Right lobe of liver (tissue), 6 donors: ENCODE results near the gene IGSF21. TPM values are rescaled to one million over a fixed set of nuclear protein-coding genes. Genes with fewer than 3 reads are reported as not detected.
A peak's percentile ranks its signal among the peaks of the same experiment; 100 is the strongest.

Experiments used
- ATAC-seq, 4 donors: fragments of 200-7000 bp; cut with Tn5 transposase; one replicate each; pipeline ENCODE4 v1.9.1; 2020; ENCODE audit warnings: mild to moderate bottlenecking in 4 of 4, moderate library complexity in 4 of 4
- DNase-seq, 3 donors: peaks; one replicate each; pipeline ENCODE4 v3.0.0-alpha.2; 2020
- H3K27ac ChIP-seq, 3 donors: fragments of 200-600 bp; one replicate each; pipeline ENCODE4 v1.8.0; 2022
- H3K27me3 ChIP-seq, 2 donors: fragments of 200-600 bp; one replicate each; pipeline ENCODE4 v1.8.0; 2022
- H3K36me3 ChIP-seq, 4 donors: fragments of 200-600 bp; sonication (generic) in 1 of 4; one replicate each; pipeline versions ENCODE4 v1.5.1 to v1.8.0; 2017 to 2022; ENCODE audit warnings: control low read depth in 1 of 4
- H3K4me1 ChIP-seq, 4 donors: fragments of 200-600 bp; sonication (generic) in 1 of 4; one replicate each; pipeline versions ENCODE4 v1.5.1 to v1.8.0; 2017 to 2022; ENCODE audit warnings: control low read depth in 1 of 4
- H3K4me3 ChIP-seq, 3 donors: fragments of 200-600 bp; one replicate each; pipeline ENCODE4 v1.8.0; 2022
- H3K9me3 ChIP-seq, 4 donors: fragments of 200-600 bp; sonication (generic) in 1 of 4; one replicate each; pipeline versions ENCODE4 v1.5.1 to v1.8.0; 2017 to 2022; ENCODE audit warnings: control low read depth in 1 of 4
- CTCF ChIP-seq, 4 donors: fragments of 200-600 bp in 3 of 4; fragments of 450-650 bp in 1 of 4; IDR thresholded peaks; one replicate each; pipeline versions ENCODE4 v1.5.1 to v1.8.0; 2016 to 2022; ENCODE audit warnings: antibody characterized with exemption in 4 of 4, mild to moderate bottlenecking in 2 of 4
- POLR2A ChIP-seq: fragments of 450-650 bp; IDR thresholded peaks from one replicate; pipeline ENCODE4 v1.6.1; 2017; ENCODE audit warnings: antibody characterized with exemption, mild to moderate bottlenecking
- WGBS: methylation state at CpG from one replicate; pipeline ENCODE4 v1.1.6; 2018; ENCODE audit warnings: low coverage, low lambda C conversion rate; ENCODE audit not compliant: insufficient coverage; ENCODE audit errors: missing lambda C conversion rate; 5-methylcytosine and 5-hydroxymethylcytosine counted together
- intact Hi-C, 2 donors: fragments of 100-400 bp; cut with DNase I; formaldehyde crosslinking; loops; one replicate each; pipeline versions ENCODE4 v1.11.2 to v1.14.1; 2022
- total RNA-seq, 6 experiments: library from RNA; depleted of rRNA in 2 of 6; stranded (reverse); fragments of >200 nt in 2 of 6; fragmentation: NEBNext Ultra II Directional in 3 of 6; extraction: Animal tissue kit (Norgen Biotek cat#: 25700) in 3 of 6; gene quantifications; one replicate each; pipeline versions ENCODE4 v1.1.0 to v1.2.4, GENCODE V29; 2016 to 2023
- donor health status: DM: no; HTN: yes; CAD: no.
- donor health status: DM: no; HTN: no; CAD: no.
- donor health status: DM: no; HTN: no; CAD: no.
- donor health status: DM: no; HTN: yes; CAD: no.
- donor health status: DM: no; HTN: yes; CAD: no.

Gene IGSF21
- total RNA-seq, 6 experiments from 2014 or later = 0.34 to 2.0 (median 0.71) TPM

- TF ChIP-seq POLR2A = no peak
- TF ChIP-seq CTCF (IDR thresholded peaks at IDR 0.05) = no peak
- no peaks in the 10 kb centered on the region for H3K4me1 ChIP-seq
- no peaks in the 10 kb centered on the region for H3K36me3 ChIP-seq
- H3K27me3 ChIP-seq = no peaks in the 10 kb centered on the region
- no peak overlapping the region for H3K4me3 ChIP-seq
- no peaks in the 10 kb centered on the region for H3K9me3 ChIP-seq
- H3K27ac ChIP-seq = no peak overlapping the region
- WGBS = 72% methylated on average over 3 of the region's 3 CpGs
- intact Hi-C loops = no loop called here
- ATAC-seq (peak; percentile 29 to 55 (median 38)), DNase-seq (no peak)
These were observed 11.7 kb downstream of the IGSF21 start for GRCh38 chr1:18119289-18119688.

GRCh38 chr1:18119771-18120377, 12.3 kb downstream of the IGSF21 start:
- DNase-seq (no peak), ATAC-seq (no peak)
- TF ChIP-seq POLR2A (no peak), CTCF (IDR thresholded peaks at IDR 0.05) (no peak)
- no peaks in the 10 kb centered on the region for H3K4me1 ChIP-seq
- no peak overlapping the region for H3K27ac ChIP-seq
- WGBS = 19% methylated on average over 4 of the region's 6 CpGs
- no peaks in the 10 kb centered on the region for H3K9me3 ChIP-seq
- intact Hi-C loops = no loop called here
- no peaks in the 10 kb centered on the region for H3K36me3 ChIP-seq
- H3K4me3 ChIP-seq = no peak overlapping the region
- H3K27me3 ChIP-seq = no peaks in the 10 kb centered on the region

- WGBS = 67% methylated on average over 7 of the region's 8 CpGs
- TF ChIP-seq CTCF (IDR thresholded peaks at IDR 0.05) = no peak
- no peak for TF ChIP-seq POLR2A
- DNase-seq (no peak), ATAC-seq (no peak)
- H3K9me3 ChIP-seq = no peaks in the 10 kb centered on the region
- no peaks in the 10 kb centered on the region for H3K4me1 ChIP-seq
- H3K36me3 ChIP-seq = no peaks in the 10 kb centered on the region
- intact Hi-C loops = no loop called here
- H3K27ac ChIP-seq = no peak overlapping the region
- no peaks in the 10 kb centered on the region for H3K27me3 ChIP-seq
- no peak overlapping the region for H3K4me3 ChIP-seq
These were observed 13.0 kb downstream of the IGSF21 start for GRCh38 chr1:18120638-18121037.

GRCh38 chr1:18121072-18121820, 13.6 kb downstream of the IGSF21 start:
- H3K27ac ChIP-seq = no peak overlapping the region
- intact Hi-C loops = no loop called here
- 76% methylated on average over 3 of the region's 11 CpGs for WGBS
- H3K4me1 ChIP-seq = no peaks in the 10 kb centered on the region
- no peak overlapping the region for H3K4me3 ChIP-seq
- DNase-seq (no peak), ATAC-seq (no peak)
- H3K36me3 ChIP-seq = no peaks in the 10 kb centered on the region
- TF ChIP-seq POLR2A (no peak), CTCF (IDR thresholded peaks at IDR 0.05) (no peak)
- H3K27me3 ChIP-seq = no peaks in the 10 kb centered on the region
- no peaks in the 10 kb centered on the region for H3K9me3 ChIP-seq
